Endothelial cell of umbilical vein (primary cell): Measurements from ENCODE around the gene PARP3. TPM values are rescaled to one million over a fixed set of nuclear protein-coding genes. Genes with fewer than 3 reads are reported as not detected.
A peak's percentile ranks its signal among the peaks of the same experiment; 100 is the strongest.
"Not testable (repeated sequence)": the region's sequence is repeated elsewhere in the genome, so short reads cannot be mapped to it uniquely, and the experiment has no call there.

Experiments used
- BruUV-seq: library from RNA; stranded (reverse); fragments of 400-500 nt; replicated peaks from 2 replicates; lab custom pipeline; 2021; lab: Mats Ljungman, UMichigan
- CTCF ChIA-PET: fragments of 300-600, 350-600 bp; sonication (Branson Sonifier 250); formaldehyde crosslinking; loops from one replicate; lab custom pipeline; 2021; ENCODE audit warnings: antibody characterized with exemption, inconsistent platforms; lab: Charles Lee
- POLR2A ChIA-PET: fragments of 300-600, 350-600 bp; sonication (Branson Sonifier 250); formaldehyde crosslinking; loops from one replicate; lab custom pipeline; 2021; ENCODE audit warnings: antibody characterized with exemption, inconsistent platforms; lab: Charles Lee
- DNase-seq: peaks from one replicate; pipeline ENCODE4 v3.0.0-alpha.2; 2011; ENCODE audit warnings: low read depth, low spot score
- FAIRE-seq: peaks from 2 replicates; lab custom pipeline; 2011; peaks lifted over from hg19 to GRCh38; lab: Jason Lieb, UNC
- H2AFZ ChIP-seq: 2 replicates; pipeline ENCODE4 v1.6.0; 2012; ENCODE audit warnings: low read depth, low read length, control low read depth, inconsistent platforms
- H3K27ac ChIP-seq: 2 replicates; pipeline ENCODE4 v1.5.1; 2011; ENCODE audit warnings: low read depth, mild to moderate bottlenecking, control low read depth, low read length, moderate library complexity; ENCODE audit not compliant: insufficient read depth
- H3K27me3 ChIP-seq, 2 experiments: 2 replicates each; pipeline versions ENCODE4 v1.6.0 to v1.6.1; 2011; ENCODE audit warnings: low read length in 2 of 2, mixed read lengths in 1 of 2; ENCODE audit not compliant: control insufficient read depth in 2 of 2, insufficient read depth in 2 of 2
- H3K36me3 ChIP-seq, 2 experiments: 2 replicates in 1 of 2; 3 replicates in 1 of 2; pipeline ENCODE4 v1.5.1; 2011; ENCODE audit warnings: low read length in 2 of 2, mild to moderate bottlenecking in 1 of 2, moderate library complexity in 1 of 2; ENCODE audit not compliant: control insufficient read depth in 2 of 2, insufficient read depth in 2 of 2; ENCODE audit errors: extremely low read depth in 1 of 2
- H3K4me1 ChIP-seq: 3 replicates; pipeline ENCODE4 v1.5.1; 2011; ENCODE audit warnings: mild to moderate bottlenecking, low read length; ENCODE audit not compliant: control insufficient read depth, insufficient read depth; ENCODE audit errors: extremely low read depth
- H3K4me2 ChIP-seq: 2 replicates; pipeline ENCODE4 v1.6.1; 2011; ENCODE audit warnings: low read length, control low read depth, mixed read lengths; ENCODE audit not compliant: insufficient read depth
- H3K4me3 ChIP-seq, 3 experiments: fragments of 200-600 bp in 1 of 3; sonication (generic), shearing (Covaris generic) in 1 of 3; replicated peaks in 1 of 3; 2 replicates each; pipeline ENCODE4 v1.5.1; 2011 to 2016; ENCODE audit warnings: control low read depth in 3 of 3, low read length in 3 of 3, mild to moderate bottlenecking in 2 of 3, inconsistent platforms in 1 of 3, low read depth in 1 of 3, moderate library complexity in 1 of 3; ENCODE audit not compliant: insufficient read depth in 1 of 3
- H3K79me2 ChIP-seq: 2 replicates; pipeline ENCODE4 v1.6.0; 2012; ENCODE audit warnings: low read length, inconsistent platforms; ENCODE audit not compliant: control insufficient read depth, insufficient read depth
- H3K9ac ChIP-seq: replicated peaks from 2 replicates; pipeline ENCODE3; 2011; ENCODE audit warnings: low read length, control low read depth; ENCODE audit not compliant: insufficient read depth; ENCODE audit errors: extremely low read depth
- H3K9me1 ChIP-seq: replicated peaks from 3 replicates; pipeline ENCODE4 v1.6.0; 2011; ENCODE audit warnings: mild to moderate bottlenecking, low read length; ENCODE audit not compliant: control insufficient read depth, insufficient read depth; ENCODE audit errors: extremely low read depth
- H3K9me3 ChIP-seq: replicated peaks from 2 replicates; pipeline ENCODE4 v1.5.1; 2012; ENCODE audit warnings: low read length, inconsistent platforms; ENCODE audit not compliant: control insufficient read depth, insufficient read depth
- H4K20me1 ChIP-seq: replicated peaks from 2 replicates; pipeline ENCODE3; 2011; ENCODE audit warnings: mild to moderate bottlenecking, low read length; ENCODE audit not compliant: control insufficient read depth, insufficient read depth; ENCODE audit errors: extremely low read depth
- CTCF ChIP-seq, 2 donors: IDR thresholded peaks; 1 replicate in 1 of 2; 2 replicates in 1 of 2; pipeline ENCODE4 v1.5.1; 2011; ENCODE audit warnings: low read length in 2 of 2, mild to moderate bottlenecking in 2 of 2, moderate library complexity in 2 of 2, control low read depth in 1 of 2, inconsistent platforms in 1 of 2, low read depth in 1 of 2; ENCODE audit not compliant: insufficient read depth in 1 of 2; ENCODE audit errors: extremely low read depth in 1 of 2
- POLR2A ChIP-seq: IDR thresholded peaks from 2 replicates; pipeline ENCODE4 v1.6.1; 2012; ENCODE audit warnings: low read depth, mild to moderate bottlenecking, control low read depth, low read length
- dilution Hi-C: fragments of 300-500 bp; cut with MboI; formaldehyde crosslinking; loops from one replicate; pipeline ENCODE4 v1.15.0; 2019; ENCODE audit warnings: low sequenced_read_pairs; ENCODE audit not compliant: extremely low pct_ligation_motif_present
- intact Hi-C: fragments of 100-400 bp; cut with micrococcal nuclease; formaldehyde crosslinking; loops from one replicate; pipeline ENCODE4 v1.10.0; 2022
- polyA plus RNA-seq, 4 experiments: library from polyadenylated mRNA; depleted of rRNA in 3 of 4; stranded (reverse) in 3 of 4; unstranded in 1 of 4; fragments of >200 nt; gene quantifications; 2 replicates each; pipeline versions ENCODE4 v1.2.1 to v1.2.3, GENCODE V29; 2011 to 2012; ENCODE audit warnings: missing spikeins in 1 of 4
- total RNA-seq: library from RNA; stranded (reverse); gene quantifications from 2 replicates; pipeline ENCODE4 v1.2.3, GENCODE V29; 2021

Gene PARP3
- total and polyA plus RNA-seq, 2 donors (not counting 3 experiments of a cell fraction or from before 2014, with no cell fraction given) = 10.0 to 13.8 TPM

GRCh38 chr3:51992017-51992682, 50.0 kb downstream of the PARP3 start:
- CTCF ChIA-PET = interaction anchor here (1.0 to 1.4 kb wide), 2 partner anchors 9 to 64 kb away, joined by 3 to 4 read pairs; partner anchors contain the start of gene DUSP7
- H3K4me3 ChIP-seq = no peak overlapping the region
- H3K9ac ChIP-seq = no peak overlapping the region
- H3K27ac ChIP-seq = no peak overlapping the region
- H4K20me1 ChIP-seq = no peaks in the 10 kb centered on the region
- DNase-seq = no peak
- no peaks in the 10 kb centered on the region for H3K9me1 ChIP-seq
- peaks cover 30% of the 10 kb centered on the region for H3K79me2 ChIP-seq
- intact Hi-C loops (no loop called here), dilution Hi-C loops (loop anchor here (10.0 kb wide), 1 partner anchor 153 kb away; no protein-coding TSS in a partner anchor)
- BruUV-seq = no TSS peak
- POLR2A ChIA-PET = interaction anchor here (1.1 to 1.3 kb wide), 2 partner anchors 8 to 9 kb away, joined by 3 to 6 read pairs; partner anchors contain the start of gene ACY1
- TF ChIP-seq POLR2A (peak; percentile 67), CTCF (IDR thresholded peaks at IDR 0.05; ENCODE audit: extremely low read depth in 1 of 2, insufficient read depth in 1 of 2, low read depth in 1 of 2, low read length in 2 of 2) (no peak)
- no peaks in the 10 kb centered on the region for H3K27me3 ChIP-seq
- no peaks in the 10 kb centered on the region for H3K9me3 ChIP-seq
- FAIRE-seq = no peak
- H2AFZ ChIP-seq = no peak overlapping the region
- no peak overlapping the region for H3K4me2 ChIP-seq
- H3K4me1 ChIP-seq = peaks cover 14% of the 10 kb centered on the region
- H3K36me3 ChIP-seq = peaks cover 16 to 20% of the 10 kb centered on the region in 2 experiments

- dilution Hi-C loops = loop anchor here (10.0 kb wide), 1 partner anchor 151 kb away; no protein-coding TSS in a partner anchor
- H4K20me1 ChIP-seq, DNase-seq, BruUV-seq, H3K9me3 ChIP-seq, intact Hi-C loops, H3K4me3 ChIP-seq, POLR2A ChIA-PET, H3K27me3 ChIP-seq, H3K27ac ChIP-seq, H3K4me2 ChIP-seq, H2AFZ ChIP-seq, H3K9ac ChIP-seq, FAIRE-seq, H3K9me1 ChIP-seq: not testable (repeated sequence)
- Histone ChIP-seq H3K79me2 (peaks cover 30% of the 10 kb centered on the region), H3K4me1 (peaks cover 19% of the 10 kb centered on the region), H3K36me3 (peaks cover 16 to 20% of the 10 kb centered on the region in 2 experiments)
- CTCF ChIA-PET = interaction anchor here (2.7 kb wide), 1 partner anchor 11 kb away, joined by 13 read pairs; the partner anchor contains the start of gene ACY1
These were observed 51.5 kb downstream of the PARP3 start for GRCh38 chr3:51993657-51994056.
